Measurements from ENCODE around the gene NRXN3.

The NRXN3 gene

GRCh38 chr14:78974691-78975090, 804.5 kb downstream of the NRXN3 start:
- no peaks in the 10 kb centered on the region for H3K4me1 ChIP-seq (ENCODE audit: control insufficient read depth, insufficient read depth, low read length)
- TF ChIP-seq KLF16 (tag by site-specific recombination; IDR thresholded peaks at IDR 0.05) (no peak), ZNF704 (tag by site-specific recombination; IDR thresholded peaks at IDR 0.05) (no peak), FEZF1 (tag by site-specific recombination; IDR thresholded peaks at IDR 0.05) (no peak), ZSCAN16 (tag by site-specific recombination; IDR thresholded peaks at IDR 0.05) (no peak), ZNF324 (tag by site-specific recombination; IDR thresholded peaks at IDR 0.05) (no peak)
- H3K36me3 ChIP-seq (ENCODE audit: control insufficient read depth in 2 of 2, insufficient read depth in 1 of 2, low read length in 2 of 2) = no peaks in the 10 kb centered on the region
- ChIA-PET CTCF (interaction anchor here (0.5 to 4.0 kb wide), 4 partner anchors 9 to 1889 kb away, joined by 3 to 12 read pairs (median 3); no protein-coding TSS in a partner anchor), POLR2A (no interaction called here)
- H3K9me3 ChIP-seq (ENCODE audit: control insufficient read depth, insufficient read depth, low read depth, low read length) = no peaks in the 10 kb centered on the region
- H3K4me3 ChIP-seq (ENCODE audit: low read depth, low read length) = no peak overlapping the region
- no peak overlapping the region for H3K27ac ChIP-seq (ENCODE audit: extremely low read depth, low read depth, low read length)

GRCh38 chr14:78975734-78976133, 805.6 kb downstream of the NRXN3 start:
- Histone ChIP-seq H3K4me1 (ENCODE audit: control insufficient read depth, insufficient read depth, low read length) (no peaks in the 10 kb centered on the region), H3K4me3 (ENCODE audit: low read depth, low read length) (no peak overlapping the region), H3K36me3 (ENCODE audit: control insufficient read depth in 2 of 2, insufficient read depth in 1 of 2, low read length in 2 of 2) (no peaks in the 10 kb centered on the region), H3K9me3 (ENCODE audit: control insufficient read depth, insufficient read depth, low read depth, low read length) (no peaks in the 10 kb centered on the region), H3K27ac (ENCODE audit: extremely low read depth, low read depth, low read length) (no peak overlapping the region)
- ChIA-PET CTCF (interaction anchor here (1.2 kb wide), 1 partner anchor 11 kb away, joined by 3 read pairs; no protein-coding TSS in a partner anchor), POLR2A (no interaction called here)
- TF ChIP-seq, protein P1, sequence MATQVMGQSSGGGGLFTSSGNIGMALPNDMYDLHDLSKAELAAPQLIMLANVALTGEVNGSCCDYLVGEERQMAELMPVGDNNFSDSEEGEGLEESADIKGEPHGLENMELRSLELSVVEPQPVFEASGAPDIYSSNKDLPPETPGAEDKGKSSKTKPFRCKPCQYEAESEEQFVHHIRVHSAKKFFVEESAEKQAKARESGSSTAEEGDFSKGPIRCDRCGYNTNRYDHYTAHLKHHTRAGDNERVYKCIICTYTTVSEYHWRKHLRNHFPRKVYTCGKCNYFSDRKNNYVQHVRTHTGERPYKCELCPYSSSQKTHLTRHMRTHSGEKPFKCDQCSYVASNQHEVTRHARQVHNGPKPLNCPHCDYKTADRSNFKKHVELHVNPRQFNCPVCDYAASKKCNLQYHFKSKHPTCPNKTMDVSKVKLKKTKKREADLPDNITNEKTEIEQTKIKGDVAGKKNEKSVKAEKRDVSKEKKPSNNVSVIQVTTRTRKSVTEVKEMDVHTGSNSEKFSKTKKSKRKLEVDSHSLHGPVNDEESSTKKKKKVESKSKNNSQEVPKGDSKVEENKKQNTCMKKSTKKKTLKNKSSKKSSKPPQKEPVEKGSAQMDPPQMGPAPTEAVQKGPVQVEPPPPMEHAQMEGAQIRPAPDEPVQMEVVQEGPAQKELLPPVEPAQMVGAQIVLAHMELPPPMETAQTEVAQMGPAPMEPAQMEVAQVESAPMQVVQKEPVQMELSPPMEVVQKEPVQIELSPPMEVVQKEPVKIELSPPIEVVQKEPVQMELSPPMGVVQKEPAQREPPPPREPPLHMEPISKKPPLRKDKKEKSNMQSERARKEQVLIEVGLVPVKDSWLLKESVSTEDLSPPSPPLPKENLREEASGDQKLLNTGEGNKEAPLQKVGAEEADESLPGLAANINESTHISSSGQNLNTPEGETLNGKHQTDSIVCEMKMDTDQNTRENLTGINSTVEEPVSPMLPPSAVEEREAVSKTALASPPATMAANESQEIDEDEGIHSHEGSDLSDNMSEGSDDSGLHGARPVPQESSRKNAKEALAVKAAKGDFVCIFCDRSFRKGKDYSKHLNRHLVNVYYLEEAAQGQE (tag by site-specific recombination; IDR thresholded peaks at IDR 0.05) = peak; percentile 84
- TF ChIP-seq, protein P2, sequence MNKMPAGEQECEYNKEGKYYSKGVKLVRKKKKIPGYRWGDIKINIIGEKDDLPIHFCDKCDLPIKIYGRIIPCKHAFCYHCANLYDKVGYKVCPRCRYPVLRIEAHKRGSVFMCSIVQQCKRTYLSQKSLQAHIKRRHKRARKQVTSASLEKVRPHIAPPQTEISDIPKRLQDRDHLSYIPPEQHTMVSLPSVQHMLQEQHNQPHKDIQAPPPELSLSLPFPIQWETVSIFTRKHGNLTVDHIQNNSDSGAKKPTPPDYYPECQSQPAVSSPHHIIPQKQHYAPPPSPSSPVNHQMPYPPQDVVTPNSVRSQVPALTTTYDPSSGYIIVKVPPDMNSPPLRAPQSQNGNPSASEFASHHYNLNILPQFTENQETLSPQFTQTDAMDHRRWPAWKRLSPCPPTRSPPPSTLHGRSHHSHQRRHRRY (tag by site-specific recombination; IDR thresholded peaks at IDR 0.05) = no peak

- ChIA-PET POLR2A (no interaction called here), CTCF (no interaction called here)
- no peak overlapping the region for H3K4me3 ChIP-seq (ENCODE audit: low read depth, low read length)
Measured at GRCh38 chr14:78978896-78979295, 808.7 kb downstream of the NRXN3 start.

More at GRCh38 chr14:78978896-78979295, 808.7 kb downstream of the NRXN3 start:
- no peak overlapping the region for H3K27ac ChIP-seq (ENCODE audit: extremely low read depth, low read depth, low read length)
- H3K36me3 ChIP-seq (ENCODE audit: control insufficient read depth in 2 of 2, insufficient read depth in 1 of 2, low read length in 2 of 2) = no peaks in the 10 kb centered on the region
- no peaks in the 10 kb centered on the region for H3K4me1 ChIP-seq (ENCODE audit: control insufficient read depth, insufficient read depth, low read length)
- no peaks in the 10 kb centered on the region for H3K9me3 ChIP-seq (ENCODE audit: control insufficient read depth, insufficient read depth, low read depth, low read length)
- TF ChIP-seq ZNF366 (tag by site-specific recombination; conservative IDR thresholded peaks at IDR 0.05) (no peak), ZNF548 (tag by site-specific recombination; IDR thresholded peaks at IDR 0.05) (no peak), GLIS2 (tag by site-specific recombination; IDR thresholded peaks at IDR 0.05) (no peak), ZNF114 (tag by site-specific recombination; IDR thresholded peaks at IDR 0.05) (no peak), ZNF302 (tag by site-specific recombination; IDR thresholded peaks at IDR 0.05; ENCODE audit: low read depth) (no peak), HOXC10 (CRISPR knock-in tag; IDR thresholded peaks at IDR 0.05) (no peak), ZNF843 (tag by site-specific recombination; IDR thresholded peaks at IDR 0.05) (no peak), ZNF398 (tag by site-specific recombination; IDR thresholded peaks at IDR 0.05) (no peak), KLF10 (tag by site-specific recombination; IDR thresholded peaks at IDR 0.05) (no peak), ZNF324 (tag by site-specific recombination; IDR thresholded peaks at IDR 0.05) (no peak), TRIM28 (IDR thresholded peaks at IDR 0.05; ENCODE audit: borderline replicate concordance, low read length) (no peak), ZNF514 (tag by site-specific recombination; IDR thresholded peaks at IDR 0.05) (no peak), ZNF335 (tag by site-specific recombination; conservative IDR thresholded peaks at IDR 0.05) (no peak), PRDM1 (tag by site-specific recombination; IDR thresholded peaks at IDR 0.05) (no peak)
